ENCODE data around the gene SETBP1.

DNA sequence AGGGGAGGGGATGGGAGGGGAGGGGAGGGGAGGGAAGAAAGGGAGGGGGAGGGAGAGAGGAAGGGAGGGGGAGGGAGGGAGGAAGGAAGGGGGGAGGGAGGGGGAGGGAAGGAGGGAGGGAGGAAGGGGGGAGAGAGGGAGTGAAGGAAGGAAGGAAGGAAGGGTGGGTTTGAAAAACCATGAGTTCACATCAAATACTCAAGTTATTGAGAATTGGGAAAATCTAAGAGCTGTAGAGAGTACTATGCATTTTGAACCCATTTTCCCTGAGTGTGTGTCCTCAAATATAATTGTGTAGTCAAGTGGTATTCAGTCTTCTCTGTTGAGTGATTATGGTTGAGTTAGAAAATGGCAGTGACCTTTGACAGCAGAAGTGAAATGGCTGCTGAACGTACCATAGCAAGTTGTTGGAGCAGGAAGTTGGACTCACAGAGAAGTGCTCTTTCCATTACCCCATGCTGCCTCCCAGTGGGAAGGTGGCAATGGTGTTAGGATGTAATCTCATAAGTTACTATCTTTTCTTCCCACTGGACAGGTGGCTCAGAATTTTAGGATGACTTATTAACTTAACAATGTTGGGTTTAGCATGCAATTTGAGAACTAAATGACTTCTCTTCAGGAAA lies 214.6 kb downstream of the SETBP1 start:
- TF ChIP-seq, protein P1, sequence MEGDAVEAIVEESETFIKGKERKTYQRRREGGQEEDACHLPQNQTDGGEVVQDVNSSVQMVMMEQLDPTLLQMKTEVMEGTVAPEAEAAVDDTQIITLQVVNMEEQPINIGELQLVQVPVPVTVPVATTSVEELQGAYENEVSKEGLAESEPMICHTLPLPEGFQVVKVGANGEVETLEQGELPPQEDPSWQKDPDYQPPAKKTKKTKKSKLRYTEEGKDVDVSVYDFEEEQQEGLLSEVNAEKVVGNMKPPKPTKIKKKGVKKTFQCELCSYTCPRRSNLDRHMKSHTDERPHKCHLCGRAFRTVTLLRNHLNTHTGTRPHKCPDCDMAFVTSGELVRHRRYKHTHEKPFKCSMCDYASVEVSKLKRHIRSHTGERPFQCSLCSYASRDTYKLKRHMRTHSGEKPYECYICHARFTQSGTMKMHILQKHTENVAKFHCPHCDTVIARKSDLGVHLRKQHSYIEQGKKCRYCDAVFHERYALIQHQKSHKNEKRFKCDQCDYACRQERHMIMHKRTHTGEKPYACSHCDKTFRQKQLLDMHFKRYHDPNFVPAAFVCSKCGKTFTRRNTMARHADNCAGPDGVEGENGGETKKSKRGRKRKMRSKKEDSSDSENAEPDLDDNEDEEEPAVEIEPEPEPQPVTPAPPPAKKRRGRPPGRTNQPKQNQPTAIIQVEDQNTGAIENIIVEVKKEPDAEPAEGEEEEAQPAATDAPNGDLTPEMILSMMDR (conservative IDR thresholded peaks at IDR 0.05; ENCODE audit: low read depth, low read length) = peak; percentile 52
- TF ChIP-seq EZH2 (IDR thresholded peaks at IDR 0.05; ENCODE audit: borderline replicate concordance, low read depth, low read length, poor library complexity, severe bottlenecking) = no peak
